Neural progenitor cell (in vitro differentiated cells): ENCODE data around the gene NUDT19.
"Not testable (repeated sequence)": the region's sequence is repeated elsewhere in the genome, so short reads cannot be mapped to it uniquely, and the experiment has no call there.

Experiments
- CTCF ChIP-seq: fragments of 200-600 bp; sonication (generic); IDR thresholded peaks from 2 replicates; pipeline ENCODE4 v1.5.1; 2017; ENCODE audit warnings: antibody characterized with exemption, mild to moderate bottlenecking
- EZH2 ChIP-seq: fragments of 200-600 bp; sonication (generic); IDR thresholded peaks from 2 replicates; pipeline ENCODE4 v1.6.1; 2017; ENCODE audit warnings: antibody characterized with exemption, mild to moderate bottlenecking, moderate library complexity

GRCh38 chr19:32700129-32700528 lies 8.5 kb downstream of the NUDT19 start:
- TF ChIP-seq CTCF, EZH2: not testable (repeated sequence)
